SK-N-MC (cell line): ENCODE data around the gene SARDH.

ENCODE experiments used
- DNase-seq: peaks from one replicate; pipeline ENCODE4 v3.0.0-alpha.2; 2011; ENCODE audit warnings: low read depth, low spot score
- H3K27ac ChIP-seq: fragments of 200-600 bp; sonication (generic); 2 replicates; pipeline ENCODE4 v1.5.1; 2016; ENCODE audit warnings: mixed run types
- H3K36me3 ChIP-seq: fragments of 200-600 bp; sonication (generic); 2 replicates; pipeline ENCODE4 v1.6.1; 2017; ENCODE audit warnings: antibody characterized with exemption, low read length, mixed read lengths; ENCODE audit not compliant: insufficient read depth
- H3K4me3 ChIP-seq: fragments of 200-600 bp; sonication (generic); 2 replicates; pipeline ENCODE4 v1.5.1; 2016
- H3K9ac ChIP-seq: fragments of 200-600 bp; sonication (generic); 2 replicates; pipeline ENCODE4 v1.8.0; 2017; ENCODE audit warnings: mixed run types, mixed read lengths; ENCODE audit not compliant: insufficient read length
- H3K9me3 ChIP-seq: fragments of 200-600 bp; sonication (generic); 2 replicates; pipeline ENCODE4 v1.6.1; 2017; ENCODE audit warnings: low read depth, mild to moderate bottlenecking, antibody characterized with exemption, low read length, moderate library complexity, mixed read lengths
- EZH2 ChIP-seq: fragments of 200-600 bp; sonication (generic); IDR thresholded peaks from one replicate; pipeline ENCODE4 v1.6.1; 2017; ENCODE audit warnings: antibody characterized with exemption
- FOXP2 ChIP-seq: optimal IDR thresholded peaks from 2 replicates; pipeline ENCODE3; 2011; ENCODE audit warnings: mild to moderate bottlenecking, moderate library complexity; ENCODE audit not compliant: insufficient read depth; ENCODE audit errors: extremely low read length, control extremely low read depth
- POLR2AphosphoS5 ChIP-seq: IDR thresholded peaks from 2 replicates; pipeline ENCODE4 v1.6.1; 2012; ENCODE audit warnings: mild to moderate bottlenecking, low read depth, low read length, borderline replicate concordance

SARDH gene

GRCh38 chr9:133737774-133738639 is at the start of gene SARDH:
Gene SARDH (minus strand): TSS chr9:133738352. CDS start chr9:133734173, 4,179 bp downstream.
- peak within 1 kb of the TSS; percentile 71 for H3K4me3 ChIP-seq
- no peak within 1 kb of the TSS for H3K9ac ChIP-seq
- DNase-seq: no peak
- H3K36me3 ChIP-seq: no peaks in the 10 kb centered on the region
- no peaks in the 10 kb centered on the region for H3K9me3 ChIP-seq
- TF ChIP-seq EZH2: no peak
- no peak for TF ChIP-seq FOXP2
- TF ChIP-seq POLR2AphosphoS5: no peak
- H3K27ac ChIP-seq: no peak within 1 kb of the TSS

GRCh38 chr9:133787754-133788025 is 49.5 kb upstream of the SARDH start:
- no peak for DNase-seq
- H3K36me3 ChIP-seq: no peaks in the 10 kb centered on the region
- H3K9me3 ChIP-seq: no peaks in the 10 kb centered on the region
- no peak overlapping the region for H3K4me3 ChIP-seq
- no peak for TF ChIP-seq EZH2
- TF ChIP-seq POLR2AphosphoS5: no peak
- TF ChIP-seq FOXP2: no peak
- H3K27ac ChIP-seq: no peak overlapping the region
- H3K9ac ChIP-seq: no peak overlapping the region

GRCh38 chr9:133786907-133787753 is 49.0 kb upstream of the SARDH start:
- Histone ChIP-seq H3K27ac (no peak overlapping the region), H3K36me3 (no peaks in the 10 kb centered on the region), H3K9ac (no peak overlapping the region), H3K4me3 (no peak overlapping the region), H3K9me3 (no peaks in the 10 kb centered on the region)
- TF ChIP-seq EZH2 (no peak), POLR2AphosphoS5 (no peak), FOXP2 (no peak)
- no peak for DNase-seq

GRCh38 chr9:133786371-133786753 is 48.2 kb upstream of the SARDH start:
- TF ChIP-seq POLR2AphosphoS5 (no peak), FOXP2 (no peak), EZH2 (no peak)
- H3K4me3 ChIP-seq: no peak overlapping the region
- no peak overlapping the region for H3K9ac ChIP-seq
- H3K27ac ChIP-seq: no peak overlapping the region
- no peaks in the 10 kb centered on the region for H3K36me3 ChIP-seq
- DNase-seq: no peak
- no peaks in the 10 kb centered on the region for H3K9me3 ChIP-seq

- Histone ChIP-seq H3K27ac (no peak overlapping the region), H3K9ac (no peak overlapping the region), H3K36me3 (no peaks in the 10 kb centered on the region), H3K4me3 (no peak overlapping the region), H3K9me3 (no peaks in the 10 kb centered on the region)
- no peak for DNase-seq
- TF ChIP-seq EZH2: no peak
- no peak for TF ChIP-seq FOXP2
- TF ChIP-seq POLR2AphosphoS5: no peak
Measured at GRCh38 chr9:133785753-133786370, 47.7 kb upstream of the SARDH start.

- Histone ChIP-seq H3K9ac (no peak overlapping the region), H3K36me3 (no peaks in the 10 kb centered on the region), H3K9me3 (no peaks in the 10 kb centered on the region), H3K4me3 (no peak overlapping the region), H3K27ac (no peak overlapping the region)
- no peak for TF ChIP-seq EZH2
- no peak for TF ChIP-seq FOXP2
- TF ChIP-seq POLR2AphosphoS5: no peak
- no peak for DNase-seq
Measured at GRCh38 chr9:133784731-133785561, 46.8 kb upstream of the SARDH start.

GRCh38 chr9:133783331-133783731 is 45.2 kb upstream of the SARDH start:
- Histone ChIP-seq H3K9me3 (no peaks in the 10 kb centered on the region), H3K9ac (no peak overlapping the region), H3K4me3 (no peak overlapping the region), H3K36me3 (no peaks in the 10 kb centered on the region), H3K27ac (no peak overlapping the region)
- DNase-seq: no peak
- TF ChIP-seq EZH2 (no peak), POLR2AphosphoS5 (no peak), FOXP2 (no peak)
